Keratinocyte (primary cell): ENCODE data around the gene NPFFR1. TPM values are rescaled to one million over a fixed set of nuclear protein-coding genes. Genes with fewer than 3 reads are reported as not detected.

Experiments used
- DNase-seq: peaks from one replicate; pipeline ENCODE4 v3.0.0-alpha.2; 2011; ENCODE audit warnings: low read depth, missing footprints, low spot score
- FAIRE-seq: peaks from 2 replicates; lab custom pipeline; 2011; peaks lifted over from hg19 to GRCh38; lab: Jason Lieb, UNC
- H2AFZ ChIP-seq: 2 replicates; pipeline ENCODE4 v1.6.0; 2012; ENCODE audit warnings: low read length, control low read depth, inconsistent platforms; ENCODE audit not compliant: control insufficient read depth
- H3K27ac ChIP-seq: 2 replicates; pipeline ENCODE4 v1.5.1; 2011; ENCODE audit warnings: low read length; ENCODE audit not compliant: control insufficient read depth, insufficient read depth
- H3K27me3 ChIP-seq: 3 replicates; pipeline ENCODE4 v1.6.0; 2011; ENCODE audit warnings: low read length; ENCODE audit not compliant: control insufficient read depth, insufficient read depth; ENCODE audit errors: extremely low read depth
- H3K36me3 ChIP-seq, 2 experiments: 2 replicates in 1 of 2; 3 replicates in 1 of 2; pipeline ENCODE4 v1.5.1; 2011; ENCODE audit warnings: low read length in 2 of 2, mild to moderate bottlenecking in 1 of 2; ENCODE audit not compliant: control insufficient read depth in 2 of 2, insufficient read depth in 2 of 2; ENCODE audit errors: extremely low read depth in 1 of 2
- H3K4me1 ChIP-seq: 3 replicates; pipeline ENCODE4 v1.5.1; 2011; ENCODE audit warnings: low read length; ENCODE audit not compliant: control insufficient read depth, insufficient read depth; ENCODE audit errors: extremely low read depth
- H3K4me2 ChIP-seq: 3 replicates; pipeline ENCODE4 v1.6.0; 2011; ENCODE audit warnings: low read depth, low read length; ENCODE audit not compliant: control insufficient read depth, insufficient read depth; ENCODE audit errors: extremely low read depth
- H3K4me3 ChIP-seq, 3 experiments: fragments of 200-600 bp in 1 of 3; sonication (generic) in 1 of 3; 2 replicates in 2 of 3; 3 replicates in 1 of 3; pipeline ENCODE4 v1.5.1; 2011 to 2016; ENCODE audit warnings: low read length in 3 of 3, mild to moderate bottlenecking in 3 of 3, control low read depth in 2 of 3, inconsistent platforms in 1 of 3, low read depth in 1 of 3, mixed read lengths in 1 of 3, mixed run types in 1 of 3, moderate library complexity in 1 of 3; ENCODE audit not compliant: control insufficient read depth in 2 of 3, insufficient read depth in 2 of 3; ENCODE audit errors: extremely low read depth in 1 of 3
- H3K79me2 ChIP-seq: 2 replicates; pipeline ENCODE4 v1.6.0; 2012; ENCODE audit warnings: low read length; ENCODE audit not compliant: control insufficient read depth, insufficient read depth
- H3K9ac ChIP-seq: 3 replicates; pipeline ENCODE4 v1.6.0; 2011; ENCODE audit warnings: low read length; ENCODE audit not compliant: control insufficient read depth, insufficient read depth; ENCODE audit errors: extremely low read depth
- H3K9me1 ChIP-seq: 3 replicates; pipeline ENCODE4 v1.6.0; 2011; ENCODE audit warnings: low read length; ENCODE audit not compliant: control insufficient read depth, insufficient read depth; ENCODE audit errors: extremely low read depth
- H3K9me3 ChIP-seq: 2 replicates; pipeline ENCODE4 v1.5.1; 2012; ENCODE audit warnings: low read depth, low read length; ENCODE audit not compliant: control insufficient read depth
- H4K20me1 ChIP-seq: 3 replicates; pipeline ENCODE4 v1.6.0; 2011; ENCODE audit warnings: low read length; ENCODE audit not compliant: control insufficient read depth, insufficient read depth; ENCODE audit errors: extremely low read depth
- EZH2 ChIP-seq: IDR thresholded peaks from one replicate; pipeline ENCODE4 v1.6.1; 2012; ENCODE audit warnings: inconsistent platforms, mild to moderate bottlenecking, low read length, moderate library complexity
- dilution Hi-C: fragments of 300-500 bp; cut with MboI; formaldehyde crosslinking; loops from one replicate; pipeline ENCODE4 v1.7.0; 2020; ENCODE audit warnings: low sequenced_read_pairs; ENCODE audit not compliant: extremely low pct_ligation_motif_present
- polyA plus RNA-seq, 5 experiments: library from polyadenylated mRNA; depleted of rRNA in 3 of 5; stranded (reverse) in 3 of 5; stranded (forward) in 1 of 5; unstranded in 1 of 5; fragments of >200 nt; gene quantifications; 1 replicate in 1 of 5; 2 replicates in 3 of 5; 3 replicates in 1 of 5; pipeline versions ENCODE4 v1.2.1 to v1.2.3, GENCODE V29; 2011 to 2012; ENCODE audit warnings: missing spikeins in 2 of 5, low read depth in 1 of 5, low replicate concordance in 1 of 5
- TF ChIP-seq, protein P1 (sequence below), 3 experiments: IDR thresholded peaks in 1 of 3; conservative IDR thresholded peaks in 1 of 3; optimal IDR thresholded peaks in 1 of 3; 2 replicates in 2 of 3; 3 replicates in 1 of 3; pipeline versions ENCODE3 to v1.5.1; 2011; ENCODE audit warnings: low read length in 3 of 3, mild to moderate bottlenecking in 3 of 3, moderate library complexity in 2 of 3, control low read depth in 1 of 3, inconsistent platforms in 1 of 3; ENCODE audit not compliant: insufficient read depth in 2 of 3; ENCODE audit errors: extremely low read depth in 1 of 3

NPFFR1 gene
- polyA plus RNA-seq, 1 donor (not counting 4 experiments of a cell fraction or from before 2014, with no cell fraction given) = not detected

DNA sequence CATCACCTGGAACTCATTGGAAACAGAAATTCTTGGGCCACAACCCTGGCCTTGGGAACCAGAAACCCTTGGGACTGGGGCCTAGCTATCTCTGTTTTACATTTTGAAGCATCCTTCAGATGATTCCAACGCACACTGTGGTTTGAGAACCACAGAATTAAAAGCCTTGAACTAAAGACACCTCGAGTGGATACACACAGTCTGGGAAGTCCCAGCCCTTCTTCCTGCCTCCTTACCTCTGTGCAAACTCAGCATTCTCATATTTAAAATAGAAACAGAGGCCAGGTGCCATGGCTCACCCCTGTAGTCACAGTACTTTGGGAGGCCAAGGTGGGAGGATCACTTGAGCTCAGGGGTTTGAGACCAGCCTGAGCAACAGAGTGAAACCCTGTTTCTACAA lies 12.9 kb downstream of the NPFFR1 start:
- H4K20me1 ChIP-seq = no peaks in the 10 kb centered on the region
- no peak overlapping the region for H3K4me2 ChIP-seq
- no peaks in the 10 kb centered on the region for H3K36me3 ChIP-seq
- H3K4me3 ChIP-seq = no peak overlapping the region
- no peaks in the 10 kb centered on the region for H3K9me3 ChIP-seq
- no peaks in the 10 kb centered on the region for H3K27me3 ChIP-seq
- DNase-seq (no peak), FAIRE-seq (no peak)
- peaks cover 2% of the 10 kb centered on the region for H3K9me1 ChIP-seq
- no peaks in the 10 kb centered on the region for H3K79me2 ChIP-seq
- H2AFZ ChIP-seq = no peak overlapping the region
- H3K4me1 ChIP-seq = peaks cover 26% of the 10 kb centered on the region
- TF ChIP-seq EZH2 = no peak
- TF ChIP-seq, protein P1, sequence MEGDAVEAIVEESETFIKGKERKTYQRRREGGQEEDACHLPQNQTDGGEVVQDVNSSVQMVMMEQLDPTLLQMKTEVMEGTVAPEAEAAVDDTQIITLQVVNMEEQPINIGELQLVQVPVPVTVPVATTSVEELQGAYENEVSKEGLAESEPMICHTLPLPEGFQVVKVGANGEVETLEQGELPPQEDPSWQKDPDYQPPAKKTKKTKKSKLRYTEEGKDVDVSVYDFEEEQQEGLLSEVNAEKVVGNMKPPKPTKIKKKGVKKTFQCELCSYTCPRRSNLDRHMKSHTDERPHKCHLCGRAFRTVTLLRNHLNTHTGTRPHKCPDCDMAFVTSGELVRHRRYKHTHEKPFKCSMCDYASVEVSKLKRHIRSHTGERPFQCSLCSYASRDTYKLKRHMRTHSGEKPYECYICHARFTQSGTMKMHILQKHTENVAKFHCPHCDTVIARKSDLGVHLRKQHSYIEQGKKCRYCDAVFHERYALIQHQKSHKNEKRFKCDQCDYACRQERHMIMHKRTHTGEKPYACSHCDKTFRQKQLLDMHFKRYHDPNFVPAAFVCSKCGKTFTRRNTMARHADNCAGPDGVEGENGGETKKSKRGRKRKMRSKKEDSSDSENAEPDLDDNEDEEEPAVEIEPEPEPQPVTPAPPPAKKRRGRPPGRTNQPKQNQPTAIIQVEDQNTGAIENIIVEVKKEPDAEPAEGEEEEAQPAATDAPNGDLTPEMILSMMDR (optimal IDR thresholded peaks at IDR 0.05 in 1 of 3, IDR thresholded peaks at IDR 0.05 in 1 of 3, conservative IDR thresholded peaks at IDR 0.05 in 1 of 3; ENCODE audit: extremely low read depth in 1 of 3, insufficient read depth in 2 of 3, low read length in 3 of 3) = no peak
- no peak overlapping the region for H3K9ac ChIP-seq
- dilution Hi-C loops = no loop called here
- no peak overlapping the region for H3K27ac ChIP-seq

DNA sequence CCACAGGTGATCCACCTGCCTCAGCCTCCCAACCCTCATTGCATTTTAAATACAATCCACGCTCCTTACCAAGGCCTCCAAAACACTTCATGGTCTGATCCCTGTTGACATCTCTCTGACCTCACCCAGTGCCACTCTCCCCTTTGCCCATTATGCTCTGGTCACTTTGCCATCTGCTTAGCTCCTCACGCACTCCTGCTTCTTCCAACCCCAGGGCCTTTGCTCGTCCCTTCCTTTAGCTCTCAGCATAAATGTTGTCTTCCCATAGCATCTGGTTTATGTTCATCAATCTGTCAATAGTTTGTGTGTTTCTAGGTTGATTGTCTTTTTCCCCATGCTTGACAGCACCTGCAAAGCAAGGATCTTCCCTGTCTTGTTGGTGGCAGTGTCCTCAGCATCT lies 14.1 kb downstream of the NPFFR1 start:
- no peaks in the 10 kb centered on the region for H3K9me3 ChIP-seq
- no peaks in the 10 kb centered on the region for H4K20me1 ChIP-seq
- dilution Hi-C loops = no loop called here
- no peak overlapping the region for H2AFZ ChIP-seq
- no peak overlapping the region for H3K27ac ChIP-seq
- no peak overlapping the region for H3K4me3 ChIP-seq
- no peak overlapping the region for H3K4me2 ChIP-seq
- no peak overlapping the region for H3K9ac ChIP-seq
- no peaks in the 10 kb centered on the region for H3K27me3 ChIP-seq
- no peaks in the 10 kb centered on the region for H3K79me2 ChIP-seq
- peaks cover 27% of the 10 kb centered on the region for H3K4me1 ChIP-seq
- TF ChIP-seq, protein P1 (optimal IDR thresholded peaks at IDR 0.05 in 1 of 3, IDR thresholded peaks at IDR 0.05 in 1 of 3, conservative IDR thresholded peaks at IDR 0.05 in 1 of 3; ENCODE audit: extremely low read depth in 1 of 3, insufficient read depth in 2 of 3, low read length in 3 of 3) = no peak
- TF ChIP-seq EZH2 = no peak
- DNase-seq = no peak
- no peak for FAIRE-seq
- H3K36me3 ChIP-seq = no peaks in the 10 kb centered on the region
- peaks cover 2% of the 10 kb centered on the region for H3K9me1 ChIP-seq
